Activated T-cell treated with anti-CD3 and anti-CD28 coated beads for 48 hours (primary cell): ENCODE data around the gene GNA12.
"Not testable (repeated sequence)": the region's sequence is repeated elsewhere in the genome, so short reads cannot be mapped to it uniquely, and the experiment has no call there.

Source experiments
- DNase-seq: peaks from one replicate; pipeline ENCODE4 v3.0.0-alpha.2; 2020; ENCODE audit warnings: low read depth

Gene GNA12

DNA sequence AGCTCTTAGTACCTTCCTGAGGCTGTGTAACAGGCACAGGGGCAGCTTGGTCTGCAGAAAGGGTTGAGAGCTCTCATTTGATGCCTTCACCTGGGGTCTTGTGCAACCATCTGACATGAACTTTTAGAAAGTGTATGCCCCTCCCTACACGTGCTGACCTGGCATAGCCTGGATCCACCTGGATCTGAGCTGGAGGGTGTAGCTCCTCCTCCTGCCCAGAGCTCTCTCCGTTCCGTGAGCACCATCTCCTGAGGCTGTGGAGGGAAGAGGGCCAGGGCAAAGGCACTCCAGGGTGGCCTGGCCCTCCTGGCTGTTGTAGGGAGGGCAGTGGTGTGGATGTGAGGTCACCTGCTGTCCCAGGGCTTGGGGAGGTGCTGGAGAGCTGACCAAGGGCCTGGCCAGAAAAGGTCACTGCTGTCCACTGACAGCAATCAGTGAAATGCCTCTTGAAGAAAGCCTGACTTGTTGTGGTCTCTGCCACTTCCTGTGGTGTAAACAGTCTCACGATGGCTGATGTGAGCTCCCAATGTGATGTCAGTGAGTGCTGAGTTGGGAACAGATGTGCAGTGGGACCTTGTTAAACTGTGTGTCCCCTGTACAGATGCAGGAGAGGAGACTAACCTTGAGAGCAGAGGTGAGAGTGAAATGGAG lies 133.1 kb downstream of the GNA12 start:
- DNase-seq: no peak

GRCh38 chr7:2710286-2710655 lies 133.8 kb downstream of the GNA12 start:
- no peak for DNase-seq

GRCh38 chr7:2709553-2710285 lies 134.4 kb downstream of the GNA12 start:
- DNase-seq: peak; percentile 80

DNA sequence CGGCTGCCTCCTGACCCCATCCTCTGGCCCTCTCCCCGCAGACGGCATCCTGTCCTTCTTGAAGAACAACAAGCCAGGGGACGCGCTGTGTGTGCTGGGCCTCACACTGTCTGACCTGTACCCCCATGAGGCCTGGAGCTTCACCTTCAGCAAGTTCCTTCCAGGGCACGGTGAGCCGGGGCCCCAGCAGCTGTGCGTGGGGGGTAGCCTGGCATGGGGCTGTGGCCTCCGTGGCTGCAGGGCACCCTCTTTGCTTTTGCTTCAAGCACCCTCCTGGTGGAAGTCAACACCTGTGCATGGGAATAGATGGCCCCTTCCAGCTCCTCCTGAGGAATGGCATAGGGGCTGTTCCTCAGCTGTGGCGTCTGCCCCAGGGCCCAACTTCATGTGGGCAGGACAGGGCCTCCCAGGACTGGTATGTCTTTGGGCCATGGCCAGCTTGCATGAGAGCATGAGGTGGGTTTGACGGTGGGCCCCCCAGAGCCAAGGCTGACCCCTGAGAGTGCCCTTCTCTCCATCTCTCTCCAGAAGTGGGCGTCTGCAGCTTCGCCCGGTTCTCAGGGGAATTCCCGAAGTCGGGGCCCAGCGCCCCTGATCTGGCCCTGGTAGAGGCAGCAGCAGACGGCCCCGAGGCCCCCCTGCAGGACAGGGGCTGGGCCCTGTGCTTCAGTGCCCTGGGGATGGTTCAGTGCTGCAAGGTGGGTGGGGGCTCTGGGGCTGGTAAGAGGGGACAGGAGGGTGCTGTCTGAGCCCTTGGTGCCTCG lies 135.4 kb downstream of the GNA12 start:
- DNase-seq: no peak

DNA sequence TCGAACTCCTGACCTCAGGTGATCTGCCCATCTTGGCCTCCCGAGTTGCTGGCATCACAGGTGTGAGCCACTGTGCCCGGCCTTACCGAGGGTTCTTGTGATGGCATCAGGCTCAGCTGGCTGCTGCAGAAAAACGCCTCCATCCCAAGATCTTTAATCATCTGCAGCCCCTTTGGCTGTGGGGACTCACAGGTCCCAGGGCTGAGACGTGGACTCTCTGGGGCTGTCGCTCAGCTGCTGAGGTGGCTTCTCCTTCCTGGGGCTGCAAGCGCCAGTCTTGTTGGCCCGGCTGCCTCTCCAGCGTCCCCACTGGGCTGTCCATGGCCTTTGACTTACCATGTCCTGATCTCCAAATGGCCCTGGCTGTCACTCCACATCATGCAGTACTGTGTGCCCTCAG lies 136.1 kb downstream of the GNA12 start:
- no peak for DNase-seq

- DNase-seq: no peak
These were observed 136.6 kb downstream of the GNA12 start for GRCh38 chr7:2707481-2707880.

DNA sequence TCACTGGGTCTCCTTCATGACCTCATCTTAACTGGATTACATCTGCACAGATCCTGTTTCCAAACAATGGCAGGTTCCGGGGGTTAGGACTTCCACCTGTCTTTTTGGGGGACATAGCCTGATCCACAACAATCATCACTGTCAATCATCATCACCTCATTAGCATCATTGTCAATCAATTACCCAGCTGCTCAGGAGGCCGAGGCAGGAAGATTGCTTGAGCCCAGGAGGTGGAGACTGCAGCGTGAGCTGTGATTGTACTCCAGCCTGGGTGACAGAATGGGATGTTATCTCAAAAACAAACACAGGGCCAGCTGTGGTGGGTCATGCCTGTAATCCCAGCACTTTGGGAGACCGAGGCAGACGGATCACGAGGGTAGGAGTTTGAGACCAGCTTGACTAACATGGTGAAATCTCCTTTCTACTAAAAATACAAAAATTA lies 137.4 kb downstream of the GNA12 start:
- no peak for DNase-seq

DNA sequence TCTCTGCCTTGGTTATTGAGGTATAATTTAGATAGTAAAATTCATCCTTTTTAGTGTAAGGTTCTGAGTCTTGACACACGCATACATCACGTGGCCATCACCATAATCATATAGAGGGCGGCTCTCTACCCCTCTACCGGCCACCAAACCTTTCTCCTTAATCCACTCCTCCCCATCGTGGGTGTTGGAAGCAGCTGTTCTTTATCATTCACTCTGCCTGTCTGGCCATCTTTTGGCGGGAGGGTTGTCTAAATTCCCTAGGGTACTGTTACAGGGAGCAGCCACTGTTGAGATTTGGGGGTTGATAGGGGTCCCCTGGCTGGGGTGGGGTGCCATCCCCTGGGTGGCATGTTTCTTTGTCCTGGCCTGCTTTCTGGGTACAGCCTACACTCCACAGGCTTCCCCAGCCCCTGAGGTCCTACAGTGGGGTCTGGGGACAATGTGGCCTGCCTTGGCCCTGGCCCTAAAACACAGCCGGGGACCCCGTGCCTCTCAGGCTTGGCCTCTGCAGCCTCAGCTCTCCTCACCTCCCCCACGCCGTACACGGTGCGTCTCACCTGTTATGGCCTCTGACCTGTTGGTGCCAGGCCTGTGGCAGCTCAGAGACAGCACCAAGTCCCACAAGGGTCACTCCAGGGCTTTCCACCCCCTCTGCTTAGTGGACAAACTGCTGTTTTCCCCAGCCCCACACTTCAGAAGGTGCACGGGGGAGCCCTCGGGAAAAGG lies 138.6 kb downstream of the GNA12 start:
- DNase-seq: no peak

DNA sequence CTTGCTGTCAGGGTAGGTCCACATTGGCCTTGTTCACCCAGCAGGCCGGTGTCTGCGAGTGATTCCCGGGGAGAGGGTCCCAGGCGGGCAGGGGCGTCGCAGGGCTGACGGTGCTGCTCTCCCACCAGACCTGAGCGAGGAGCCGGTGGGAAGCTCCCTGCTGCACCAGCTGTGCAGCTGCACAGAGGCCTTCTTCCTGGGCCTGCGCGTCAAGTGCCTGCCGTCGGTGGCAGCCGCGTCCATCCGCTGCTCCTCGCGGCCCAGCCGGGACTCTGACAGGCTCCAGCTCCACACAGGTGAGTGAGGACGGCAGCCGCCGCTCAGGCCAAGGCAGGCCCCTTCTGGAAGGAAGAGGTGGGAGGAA lies 141.5 kb downstream of the GNA12 start:
- DNase-seq: no peak

DNA sequence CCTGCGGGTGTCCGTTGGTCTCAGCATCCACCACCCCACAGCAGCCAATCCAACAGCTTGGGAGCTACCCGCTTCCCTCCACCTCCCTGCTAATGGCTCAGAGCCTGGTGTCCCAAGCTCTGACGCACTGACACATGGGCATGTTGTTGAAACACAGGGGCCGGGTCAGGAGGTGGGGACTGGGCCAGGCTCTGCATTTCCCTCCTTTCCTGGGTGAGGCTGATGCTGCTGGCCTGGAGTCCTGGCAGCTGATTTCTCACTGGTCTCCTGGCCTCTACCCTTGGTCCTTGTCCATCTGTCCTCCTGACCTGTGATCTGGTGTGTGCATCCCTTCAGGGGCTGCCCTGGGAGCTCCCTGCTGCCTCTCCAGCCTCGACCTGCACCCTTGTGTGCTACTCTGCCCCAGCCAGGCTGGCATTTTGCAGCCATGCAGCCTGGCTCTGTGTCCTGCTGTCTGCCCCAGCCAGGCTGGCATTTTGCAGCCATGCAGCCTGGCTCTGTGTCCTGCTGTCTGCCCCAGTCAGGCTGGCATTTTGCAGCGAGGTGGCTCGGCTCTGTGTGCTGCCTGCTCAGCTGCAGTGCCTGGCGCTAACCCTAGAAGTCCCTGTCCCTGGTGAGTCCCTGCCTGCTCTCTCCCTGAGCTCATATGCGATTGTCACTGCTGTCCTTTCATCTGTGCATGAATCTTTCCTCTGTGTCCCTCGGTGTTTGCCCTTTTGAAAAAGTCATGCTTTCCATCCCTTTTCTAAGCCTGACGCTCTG lies 142.1 kb downstream of the GNA12 start:
- no peak for DNase-seq

DNA sequence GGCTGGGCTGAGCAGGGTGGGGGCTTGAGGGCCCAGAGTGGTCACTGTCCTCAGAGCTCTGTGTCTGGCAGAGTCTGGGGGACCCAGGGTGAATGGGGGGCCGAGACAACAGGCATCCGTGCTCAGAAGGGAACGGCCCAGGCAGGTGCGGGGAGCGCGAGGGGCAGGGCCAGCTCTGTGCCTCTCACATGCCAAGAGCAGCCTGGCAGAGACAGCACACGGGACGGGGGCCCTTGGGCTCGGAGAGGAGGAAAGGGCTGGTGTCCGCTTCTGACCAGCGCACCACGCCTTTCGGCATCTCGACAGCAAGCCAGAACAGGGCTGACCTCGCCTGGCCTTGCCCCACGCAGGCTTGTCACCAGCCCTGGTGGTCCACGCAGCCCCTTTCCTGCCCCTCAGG lies 142.7 kb downstream of the GNA12 start:
- DNase-seq: no peak

DNA sequence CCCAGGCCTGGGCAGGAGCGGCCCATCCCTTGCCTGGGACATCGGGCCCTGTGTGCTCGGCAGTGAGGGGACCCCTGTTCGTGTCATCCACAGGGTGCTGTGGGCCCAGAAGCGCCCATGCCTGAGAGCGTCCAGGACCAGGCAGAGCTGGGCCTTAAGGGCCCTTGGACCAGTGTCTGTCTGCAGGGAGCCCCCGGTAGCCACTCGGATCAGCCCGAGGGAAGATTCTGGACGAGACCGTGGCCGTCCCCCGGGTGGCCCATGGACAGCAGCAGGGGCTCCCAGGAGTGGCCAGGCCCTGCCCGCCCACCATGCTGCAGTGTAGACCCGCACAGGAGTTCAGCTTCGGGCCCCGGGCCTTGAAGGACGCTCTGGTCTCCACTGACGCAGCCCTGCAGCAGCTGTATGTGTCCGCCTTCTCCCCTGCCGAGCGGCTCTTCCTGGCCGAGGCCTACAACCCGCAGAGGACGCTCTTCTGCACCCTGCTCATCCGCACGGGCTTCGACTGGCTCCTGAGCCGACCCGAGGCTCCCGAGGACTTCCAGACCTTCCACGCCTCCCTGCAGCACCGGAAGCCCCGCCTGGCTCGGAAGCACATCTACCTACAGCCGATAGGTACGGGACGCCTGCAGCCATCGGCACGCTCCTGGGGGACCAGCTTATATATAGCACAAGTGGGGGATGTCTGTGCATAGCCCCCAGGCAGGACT lies 143.8 kb downstream of the GNA12 start:
- no peak for DNase-seq

DNA sequence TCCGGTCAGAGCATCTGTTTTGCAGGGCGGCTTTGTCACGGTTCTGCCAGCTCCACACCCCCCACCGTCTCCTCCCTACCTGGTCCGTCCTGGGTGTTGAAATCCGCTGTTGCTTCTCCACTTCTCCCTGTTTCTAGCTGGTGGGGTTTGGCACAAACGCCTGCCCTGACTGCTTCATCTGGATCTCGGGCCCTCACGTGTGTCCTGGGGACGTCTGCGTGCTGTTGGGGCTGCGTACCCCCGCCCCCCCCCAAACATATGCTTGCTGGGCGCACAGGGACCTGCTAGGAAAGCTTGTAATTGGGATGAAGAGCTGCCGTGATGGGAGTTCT lies 144.9 kb downstream of the GNA12 start:
- no peak for DNase-seq

DNA sequence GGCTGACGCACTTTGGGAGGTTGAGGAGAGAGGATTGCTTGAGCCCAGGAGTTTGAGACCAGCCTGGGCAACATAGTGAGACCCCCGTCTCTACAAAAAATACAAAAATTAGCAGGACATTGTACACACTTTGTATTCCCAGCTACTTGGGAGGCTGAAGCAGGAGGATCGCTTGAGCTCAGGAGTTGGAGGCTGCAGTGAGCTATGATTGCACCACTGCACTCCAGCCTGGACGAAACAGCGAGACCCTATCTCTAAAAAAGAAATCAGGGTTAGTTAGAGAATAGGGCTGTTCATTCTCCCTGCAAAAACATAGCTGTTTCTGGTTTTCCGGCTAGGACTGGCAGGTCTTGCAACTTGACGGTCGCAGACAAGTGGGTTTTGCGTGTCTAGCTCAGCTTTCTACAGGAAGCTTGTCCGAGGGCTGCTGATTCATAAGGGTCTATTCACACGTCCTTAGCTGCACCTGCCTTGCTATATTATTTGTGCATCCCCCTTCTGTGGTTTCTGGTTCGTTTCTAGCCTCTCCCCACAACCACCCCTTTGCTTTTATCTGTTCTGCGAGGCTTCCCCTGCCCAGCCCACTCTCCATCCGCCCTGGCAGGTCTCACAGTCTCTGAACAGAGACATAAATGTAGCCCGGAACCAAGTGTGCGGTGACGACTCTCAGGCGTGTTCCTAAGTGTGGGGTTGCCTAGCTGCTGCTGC lies 145.4 kb downstream of the GNA12 start:
- peak; percentile 49 for DNase-seq

DNA sequence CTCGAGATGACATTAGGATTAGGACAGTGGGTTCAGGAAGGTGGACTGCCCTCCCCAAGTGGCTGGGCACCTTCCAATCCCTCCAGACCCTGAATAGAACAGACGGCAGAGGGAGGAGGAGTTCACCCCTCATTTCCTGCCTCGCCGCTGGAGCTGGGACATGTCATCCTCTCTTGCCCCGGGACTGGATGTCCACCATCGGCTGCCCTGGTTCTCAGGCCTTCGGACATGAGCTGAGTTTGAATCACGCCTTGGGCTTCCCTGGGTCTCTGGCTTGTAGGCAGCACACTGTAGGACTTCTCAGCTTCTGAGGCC lies 150.0 kb downstream of the GNA12 start:
- DNase-seq: not testable (repeated sequence)

- not testable (repeated sequence) for DNase-seq
These were observed 150.5 kb downstream of the GNA12 start for GRCh38 chr7:2693420-2694121.

DNA sequence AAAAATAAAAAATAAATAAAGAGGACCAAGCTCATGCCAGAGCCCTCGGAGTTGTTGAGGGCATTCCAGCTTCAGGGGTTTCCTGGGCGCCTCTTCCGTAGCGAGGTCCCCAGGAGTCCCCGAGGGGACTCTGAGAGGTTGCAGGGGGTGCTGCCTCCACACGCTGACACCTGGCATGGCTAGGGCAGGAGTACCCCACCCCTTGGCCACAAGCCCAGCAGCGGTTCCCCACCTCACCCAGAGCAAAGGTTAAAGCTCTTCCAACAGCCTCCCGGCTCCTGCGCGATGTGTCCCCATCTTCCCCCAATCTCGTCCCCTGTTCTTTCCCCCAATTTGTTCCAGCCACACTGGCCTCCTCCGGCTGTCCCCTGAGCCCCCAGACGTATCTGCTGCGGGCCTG lies 151.6 kb downstream of the GNA12 start:
- DNase-seq: no peak

DNA sequence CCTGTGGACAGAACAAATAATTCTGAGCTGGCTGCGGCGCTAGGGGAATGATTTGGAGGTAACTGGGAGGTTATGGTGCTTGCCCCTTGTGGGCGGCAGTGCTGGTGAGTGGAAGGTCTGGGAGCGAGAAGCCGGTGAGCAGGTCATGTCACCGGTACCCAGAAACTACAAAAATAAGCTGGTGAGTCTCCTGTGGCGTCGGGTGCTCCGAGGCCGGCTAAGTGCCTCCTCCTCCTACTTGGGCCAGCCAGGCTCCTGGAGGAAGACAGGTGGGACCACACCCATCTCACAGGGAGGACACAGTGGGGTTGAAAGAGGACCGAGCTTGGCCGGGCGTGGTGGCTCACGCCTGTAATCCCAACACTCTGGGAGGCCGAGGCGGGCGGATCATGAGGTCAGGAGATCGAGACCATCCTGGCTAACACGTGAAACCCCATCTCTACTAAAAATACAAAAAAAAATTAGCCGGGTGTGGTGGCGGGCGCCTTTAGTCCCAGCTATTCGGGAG lies 152.1 kb downstream of the GNA12 start:
- not testable (repeated sequence) for DNase-seq

- DNase-seq: no peak
These were observed 152.9 kb downstream of the GNA12 start for GRCh38 chr7:2691011-2691707.
